HG03558 (cell line): ENCODE results near the gene ITFG2.
"Not testable (repeated sequence)": the region's sequence is repeated elsewhere in the genome, so short reads cannot be mapped to it uniquely, and the experiment has no call there.

Source experiments
- ATAC-seq: cut with Tn5 transposase; IDR thresholded peaks from one replicate; pipeline ENCODE4 v1.9.1; 2021; ENCODE audit warnings: moderate number of reproducible peaks; ENCODE audit not compliant: unreplicated experiment; ENCODE audit errors: extremely low read depth

ITFG2 gene

GRCh38 chr12:2858334-2858733 lies 45.9 kb downstream of the ITFG2 start:
- no peak for ATAC-seq

GRCh38 chr12:2858944-2859421 lies 46.5 kb downstream of the ITFG2 start:
- ATAC-seq, result no peak

GRCh38 chr12:2860170-2860569 lies 47.7 kb downstream of the ITFG2 start:
- ATAC-seq, result no peak

GRCh38 chr12:2862876-2863275 lies 50.4 kb downstream of the ITFG2 start:
- ATAC-seq, result no peak

- ATAC-seq, result not testable (repeated sequence)
Observed at GRCh38 chr12:2863402-2863801, 50.9 kb downstream of the ITFG2 start.

- no peak for ATAC-seq
Observed at GRCh38 chr12:2864198-2864597, 51.7 kb downstream of the ITFG2 start.

- not testable (repeated sequence) for ATAC-seq
Observed at GRCh38 chr12:2868986-2869632, 56.6 kb downstream of the ITFG2 start.
